ENCODE measurements around the gene TSPO2. TPM values are rescaled to one million over a fixed set of nuclear protein-coding genes. Genes with fewer than 3 reads are reported as not detected.

Gene TSPO2
- total and polyA plus RNA-seq, 3 donors from 2014 or later, result not detected

DNA sequence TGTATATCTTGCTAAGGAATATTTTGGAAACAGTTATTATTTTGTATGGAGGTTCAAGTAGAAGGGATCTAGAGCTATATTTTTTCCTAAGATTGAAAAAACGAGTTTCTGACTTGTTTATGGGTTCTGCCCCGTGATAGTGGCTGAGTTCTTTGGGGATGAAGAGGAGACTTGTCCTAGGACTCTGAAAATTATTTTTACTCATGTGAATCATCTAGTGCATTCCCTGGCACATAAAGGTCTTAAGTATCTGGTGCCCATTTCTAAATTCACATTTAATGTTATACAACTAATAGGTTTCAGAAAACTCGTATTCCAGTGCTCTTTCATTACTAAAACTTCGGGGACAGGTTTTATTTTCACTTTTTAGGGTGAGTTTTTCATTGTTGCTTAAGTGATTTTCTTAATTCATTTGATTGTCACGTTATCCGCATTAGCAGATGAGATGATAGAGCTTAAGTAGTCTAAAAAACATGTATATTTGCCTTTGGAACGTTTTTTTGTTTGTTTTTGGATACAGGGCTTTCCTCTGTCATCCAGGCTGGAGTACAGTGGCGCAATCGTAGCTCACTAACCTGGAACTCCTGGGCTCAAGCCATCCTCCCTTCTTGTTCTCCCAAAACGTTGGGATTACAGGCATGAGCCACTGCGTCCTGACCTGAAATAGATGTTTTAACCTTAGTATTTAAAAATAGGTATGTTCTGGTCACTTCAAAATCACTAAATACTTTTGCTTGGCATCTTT lies 32.6 kb downstream of the TSPO2 start:
- Histone ChIP-seq H3K4me3 (peak overlapping the region in 1 of 2 donors; percentile 92), H3K27ac (peak overlapping the region; percentile 98 to 100), H3K9me3 (no peaks in the 10 kb centered on the region), H3K27me3 (no peaks in the 10 kb centered on the region), H3K4me1 (peaks cover 16% of the 10 kb centered on the region), H3K36me3 (ENCODE audit: low read depth, missing control alignments) (no peaks in the 10 kb centered on the region)
- intact Hi-C loops (cut with DNase I; ENCODE audit: low total_unique reads), result no loop called here
- TF ChIP-seq, protein P1, sequence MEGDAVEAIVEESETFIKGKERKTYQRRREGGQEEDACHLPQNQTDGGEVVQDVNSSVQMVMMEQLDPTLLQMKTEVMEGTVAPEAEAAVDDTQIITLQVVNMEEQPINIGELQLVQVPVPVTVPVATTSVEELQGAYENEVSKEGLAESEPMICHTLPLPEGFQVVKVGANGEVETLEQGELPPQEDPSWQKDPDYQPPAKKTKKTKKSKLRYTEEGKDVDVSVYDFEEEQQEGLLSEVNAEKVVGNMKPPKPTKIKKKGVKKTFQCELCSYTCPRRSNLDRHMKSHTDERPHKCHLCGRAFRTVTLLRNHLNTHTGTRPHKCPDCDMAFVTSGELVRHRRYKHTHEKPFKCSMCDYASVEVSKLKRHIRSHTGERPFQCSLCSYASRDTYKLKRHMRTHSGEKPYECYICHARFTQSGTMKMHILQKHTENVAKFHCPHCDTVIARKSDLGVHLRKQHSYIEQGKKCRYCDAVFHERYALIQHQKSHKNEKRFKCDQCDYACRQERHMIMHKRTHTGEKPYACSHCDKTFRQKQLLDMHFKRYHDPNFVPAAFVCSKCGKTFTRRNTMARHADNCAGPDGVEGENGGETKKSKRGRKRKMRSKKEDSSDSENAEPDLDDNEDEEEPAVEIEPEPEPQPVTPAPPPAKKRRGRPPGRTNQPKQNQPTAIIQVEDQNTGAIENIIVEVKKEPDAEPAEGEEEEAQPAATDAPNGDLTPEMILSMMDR (IDR thresholded peaks at IDR 0.05), result no peak
- no peak for TF ChIP-seq POLR2A (IDR thresholded peaks at IDR 0.05)
- WGBS, 2 donors, result 31 to 40% methylated on average over 11 of the region's 11 CpGs
- DNase-seq, result peak; percentile 36

DNA sequence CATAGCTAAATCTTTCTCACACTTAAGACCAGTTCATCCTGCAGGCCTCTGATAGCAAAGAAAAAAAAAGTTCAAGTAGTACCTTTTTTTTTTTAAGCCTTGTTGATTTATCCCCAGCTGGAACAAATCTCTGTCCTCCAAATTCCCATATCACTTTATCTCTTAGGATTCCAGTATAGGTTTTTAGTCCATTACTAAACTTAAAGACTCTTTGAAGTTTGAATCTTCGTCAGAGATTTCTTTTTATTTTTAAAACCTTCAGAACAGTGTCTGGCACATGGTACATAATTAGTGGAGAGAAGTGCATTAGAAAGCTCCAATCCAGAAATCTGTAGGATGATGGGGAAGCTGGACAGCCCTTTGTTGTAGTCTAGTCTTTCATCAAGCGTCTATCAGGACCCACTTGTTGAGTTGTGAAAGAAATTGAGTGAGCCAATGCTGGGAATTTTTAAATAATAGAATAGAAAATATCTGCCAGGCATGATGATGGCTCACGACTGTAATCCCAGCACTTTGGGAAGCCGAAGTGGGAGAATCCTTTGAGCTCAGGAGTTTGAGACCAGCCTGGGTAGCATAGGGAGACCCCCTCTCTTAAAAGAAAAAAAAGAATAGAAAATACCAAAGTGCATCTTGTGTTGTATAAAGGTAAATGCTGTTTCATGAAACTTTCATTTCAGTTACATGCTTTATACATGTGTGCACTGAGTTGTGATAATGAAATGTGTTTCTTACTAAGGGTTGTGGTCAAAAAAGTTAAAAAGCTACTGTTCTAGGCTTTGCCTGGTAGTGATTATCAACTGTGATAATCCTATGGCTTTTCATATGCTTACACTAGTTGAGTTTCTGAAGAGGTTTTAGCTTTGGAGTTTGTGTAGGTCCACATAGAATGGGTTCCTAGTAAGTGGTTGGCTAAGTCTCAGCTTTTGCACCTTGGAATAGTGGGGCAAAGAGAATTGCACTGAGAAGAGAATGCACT lies 33.7 kb downstream of the TSPO2 start:
- WGBS, 2 donors, result 60 to 68% methylated on average over 4 of the region's 4 CpGs
- no peaks in the 10 kb centered on the region for H3K36me3 ChIP-seq (ENCODE audit: low read depth, missing control alignments)
- TF ChIP-seq, protein P1 (IDR thresholded peaks at IDR 0.05), result no peak
- no peaks in the 10 kb centered on the region for H3K27me3 ChIP-seq
- peak overlapping the region in 1 of 2 donors; percentile 100 for H3K27ac ChIP-seq
- no peak overlapping the region for H3K4me3 ChIP-seq
- intact Hi-C loops (cut with DNase I; ENCODE audit: low total_unique reads), result no loop called here
- peaks cover 12% of the 10 kb centered on the region for H3K4me1 ChIP-seq
- no peaks in the 10 kb centered on the region for H3K9me3 ChIP-seq
- DNase-seq, result no peak

DNA sequence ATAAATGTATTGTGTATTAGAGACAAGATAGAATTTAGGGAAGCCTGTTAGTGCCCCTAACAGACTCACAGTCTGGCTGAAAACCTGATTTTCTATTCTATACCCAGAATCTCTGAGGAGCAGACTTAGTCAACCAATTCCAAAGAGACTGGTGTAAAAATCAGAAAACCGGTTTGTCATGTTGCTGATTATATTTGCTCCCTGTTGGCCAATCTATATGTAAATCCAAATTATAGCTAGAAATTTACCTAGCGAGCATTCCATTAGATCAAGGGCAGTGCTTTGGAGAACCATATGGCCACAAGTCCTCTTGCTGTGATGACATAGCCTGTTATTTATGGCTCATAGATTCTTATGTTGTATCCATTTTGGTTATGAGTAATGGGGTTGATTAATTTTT lies 35.3 kb downstream of the TSPO2 start:
- no peaks in the 10 kb centered on the region for H3K9me3 ChIP-seq
- 95 to 97% methylated on average over 2 of the region's 2 CpGs for WGBS, 2 donors
- H3K4me1 ChIP-seq, result peaks cover 9% of the 10 kb centered on the region
- no peak for TF ChIP-seq POLR2A (IDR thresholded peaks at IDR 0.05)
- TF ChIP-seq, protein P1 (IDR thresholded peaks at IDR 0.05), result no peak
- H3K27me3 ChIP-seq, result no peaks in the 10 kb centered on the region
- no peak for DNase-seq
- H3K36me3 ChIP-seq (ENCODE audit: low read depth, missing control alignments), result no peaks in the 10 kb centered on the region
- intact Hi-C loops (cut with DNase I; ENCODE audit: low total_unique reads), result no loop called here
- H3K4me3 ChIP-seq, result no peak overlapping the region
- H3K27ac ChIP-seq, result no peak overlapping the region

DNA sequence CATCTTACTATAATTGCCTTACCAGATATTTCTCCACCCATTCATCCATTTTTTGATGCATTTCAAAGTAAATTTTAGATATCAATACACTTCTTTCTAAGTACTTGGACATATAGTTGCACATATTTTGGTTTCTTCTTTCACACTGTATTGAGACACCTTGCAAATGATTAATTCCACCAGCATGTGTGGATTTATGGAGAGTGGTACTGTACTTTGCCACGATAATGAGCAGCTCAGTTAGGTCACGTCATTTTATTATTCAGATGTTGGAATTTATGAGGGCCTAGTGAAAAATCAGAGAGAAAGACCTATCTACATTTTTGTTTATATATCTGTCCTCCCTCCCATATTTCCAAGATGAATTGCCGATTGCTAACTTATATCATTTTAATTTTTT lies 35.8 kb downstream of the TSPO2 start:
- DNase-seq, result no peak

More for the DNA sequence above, 35.8 kb downstream of the TSPO2 start:
- H3K4me3 ChIP-seq, result no peak overlapping the region
- no peak overlapping the region for H3K27ac ChIP-seq
- no peak for TF ChIP-seq POLR2A (IDR thresholded peaks at IDR 0.05)
- TF ChIP-seq, protein P1 (IDR thresholded peaks at IDR 0.05), result no peak
- H3K36me3 ChIP-seq (ENCODE audit: low read depth, missing control alignments), result no peaks in the 10 kb centered on the region
- intact Hi-C loops (cut with DNase I; ENCODE audit: low total_unique reads), result no loop called here
- H3K4me1 ChIP-seq, result peaks cover 9% of the 10 kb centered on the region
- no peaks in the 10 kb centered on the region for H3K9me3 ChIP-seq
- no peaks in the 10 kb centered on the region for H3K27me3 ChIP-seq
- 82 to 87% methylated on average over 3 of the region's 3 CpGs for WGBS, 2 donors

Measured in testis (tissue), 3 donors.